ENCODE results near the gene ANKRD24. TPM values are rescaled to one million over a fixed set of nuclear protein-coding genes. Genes with fewer than 3 reads are reported as not detected.
"Not testable (repeated sequence)": the region's sequence is repeated elsewhere in the genome, so short reads cannot be mapped to it uniquely, and the experiment has no call there.

Gene ANKRD24
- total RNA-seq, 6 experiments from 2014 or later = 0.11 to 0.81 (median 0.54) TPM

- H3K9me3 Mint-ChIP-seq = peaks cover 7% of the 10 kb centered on the region
- no peaks in the 10 kb centered on the region; the same call in 1 of the 2 replicates for H3K36me3 Mint-ChIP-seq (ENCODE audit: low read depth)
These were observed 59.4 kb downstream of the ANKRD24 start for GRCh38 chr19:4241824-4242430.

GRCh38 chr19:4245938-4246337 lies 63.4 kb downstream of the ANKRD24 start:
- not testable (repeated sequence) for H3K27me3 Mint-ChIP-seq (ENCODE audit: insufficient read depth); DNase-seq; H3K4me3 Mint-ChIP-seq; H3K9me3 Mint-ChIP-seq; H3K4me1 Mint-ChIP-seq (ENCODE audit: low read depth); H3K27ac Mint-ChIP-seq
- H3K36me3 Mint-ChIP-seq (ENCODE audit: low read depth) = peaks cover 19% of the 10 kb centered on the region

More at GRCh38 chr19:4241824-4242430, 59.4 kb downstream of the ANKRD24 start:
- H3K4me1 Mint-ChIP-seq (ENCODE audit: low read depth) = peaks cover 5% of the 10 kb centered on the region
- H3K4me3 Mint-ChIP-seq = no peak overlapping the region
- DNase-seq = no peak
- H3K27me3 Mint-ChIP-seq (ENCODE audit: insufficient read depth) = peaks cover 16% of the 10 kb centered on the region
- TF ChIP-seq, protein P1, sequence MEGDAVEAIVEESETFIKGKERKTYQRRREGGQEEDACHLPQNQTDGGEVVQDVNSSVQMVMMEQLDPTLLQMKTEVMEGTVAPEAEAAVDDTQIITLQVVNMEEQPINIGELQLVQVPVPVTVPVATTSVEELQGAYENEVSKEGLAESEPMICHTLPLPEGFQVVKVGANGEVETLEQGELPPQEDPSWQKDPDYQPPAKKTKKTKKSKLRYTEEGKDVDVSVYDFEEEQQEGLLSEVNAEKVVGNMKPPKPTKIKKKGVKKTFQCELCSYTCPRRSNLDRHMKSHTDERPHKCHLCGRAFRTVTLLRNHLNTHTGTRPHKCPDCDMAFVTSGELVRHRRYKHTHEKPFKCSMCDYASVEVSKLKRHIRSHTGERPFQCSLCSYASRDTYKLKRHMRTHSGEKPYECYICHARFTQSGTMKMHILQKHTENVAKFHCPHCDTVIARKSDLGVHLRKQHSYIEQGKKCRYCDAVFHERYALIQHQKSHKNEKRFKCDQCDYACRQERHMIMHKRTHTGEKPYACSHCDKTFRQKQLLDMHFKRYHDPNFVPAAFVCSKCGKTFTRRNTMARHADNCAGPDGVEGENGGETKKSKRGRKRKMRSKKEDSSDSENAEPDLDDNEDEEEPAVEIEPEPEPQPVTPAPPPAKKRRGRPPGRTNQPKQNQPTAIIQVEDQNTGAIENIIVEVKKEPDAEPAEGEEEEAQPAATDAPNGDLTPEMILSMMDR (IDR thresholded peaks at IDR 0.05) = no peak
- H3K27ac Mint-ChIP-seq = no peak overlapping the region

GRCh38 chr19:4246767-4247593 lies 64.5 kb downstream of the ANKRD24 start, which contains the start of gene YJU2:
TSS of gene YJU2 (plus strand) at chr19:4247080. CDS start at chr19:4247147, 67 bp downstream.
- Mint-ChIP-seq H3K9me3 (peaks cover 4% of the 10 kb centered on the region), H3K36me3 (ENCODE audit: low read depth) (peaks cover 24% of the 10 kb centered on the region), H3K27me3 (ENCODE audit: insufficient read depth) (peaks cover 9% of the 10 kb centered on the region), H3K4me3 (peak within 1 kb of the TSS; percentile 98), H3K27ac (peak within 1 kb of the TSS; percentile 100), H3K4me1 (ENCODE audit: low read depth) (peaks cover 5% of the 10 kb centered on the region)
- TF ChIP-seq, protein P1 (IDR thresholded peaks at IDR 0.05) = peak; percentile 74
- peak; percentile 98 for DNase-seq

DNA sequence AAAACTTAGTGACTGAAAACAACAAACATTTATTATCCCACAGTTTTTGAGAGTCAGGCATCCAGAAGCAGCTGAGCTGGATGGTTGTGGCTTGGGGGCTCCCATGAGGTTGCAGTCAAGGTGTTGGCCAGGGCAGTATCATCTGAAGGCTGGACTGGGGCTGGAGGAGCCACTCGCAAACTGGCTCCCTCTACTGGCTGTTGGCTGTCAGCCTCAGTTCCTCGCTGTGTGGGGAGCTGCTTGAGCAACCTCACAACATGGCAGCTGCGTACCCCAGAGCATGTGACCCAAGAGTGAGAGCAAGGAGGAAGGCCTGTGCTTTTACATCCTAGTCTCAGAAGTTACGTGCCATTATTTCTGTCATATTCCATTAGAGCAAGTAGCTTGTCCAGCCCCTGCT lies 74.1 kb downstream of the ANKRD24 start:
- Mint-ChIP-seq H3K4me1 (ENCODE audit: low read depth) (no peaks in the 10 kb centered on the region), H3K27ac (no peak overlapping the region), H3K27me3 (ENCODE audit: insufficient read depth) (no peaks in the 10 kb centered on the region; the same call in none of the 2 replicates), H3K9me3 (no peaks in the 10 kb centered on the region; the same call in 1 of the 2 replicates), H3K36me3 (ENCODE audit: low read depth) (peaks cover 38% of the 10 kb centered on the region), H3K4me3 (no peak overlapping the region)
- TF ChIP-seq, protein P1 (IDR thresholded peaks at IDR 0.05) = peak; percentile 41; the same call in 1 of the 2 replicates
- no peak for DNase-seq

- no peak for DNase-seq
- H3K9me3 Mint-ChIP-seq = no peaks in the 10 kb centered on the region; the same call in 1 of the 2 replicates
- H3K27ac Mint-ChIP-seq = no peak overlapping the region
- peaks cover 38% of the 10 kb centered on the region for H3K36me3 Mint-ChIP-seq (ENCODE audit: low read depth)
- H3K27me3 Mint-ChIP-seq (ENCODE audit: insufficient read depth) = no peaks in the 10 kb centered on the region; the same call in none of the 2 replicates
- H3K4me3 Mint-ChIP-seq = no peak overlapping the region
- TF ChIP-seq, protein P1 (IDR thresholded peaks at IDR 0.05) = no peak
- no peaks in the 10 kb centered on the region for H3K4me1 Mint-ChIP-seq (ENCODE audit: low read depth)
These were observed 74.5 kb downstream of the ANKRD24 start for GRCh38 chr19:4257025-4257424.

- Mint-ChIP-seq H3K4me1 (ENCODE audit: low read depth) (no peaks in the 10 kb centered on the region), H3K27ac (no peak overlapping the region), H3K36me3 (ENCODE audit: low read depth) (peaks cover 31% of the 10 kb centered on the region), H3K27me3 (ENCODE audit: insufficient read depth) (no peaks in the 10 kb centered on the region; the same call in none of the 2 replicates), H3K4me3 (no peak overlapping the region), H3K9me3 (no peaks in the 10 kb centered on the region; the same call in 1 of the 2 replicates)
- TF ChIP-seq, protein P1 (IDR thresholded peaks at IDR 0.05) = no peak
- no peak for DNase-seq
These were observed 75.7 kb downstream of the ANKRD24 start for GRCh38 chr19:4258181-4258580.

Measured in HFFc6 (cell line).